Keratinocyte (primary cell): Measurements from ENCODE around the gene ALX4. TPM values are rescaled to one million over a fixed set of nuclear protein-coding genes. Genes with fewer than 3 reads are reported as not detected.

ENCODE experiments used
- DNase-seq: peaks from one replicate; pipeline ENCODE4 v3.0.0-alpha.2; 2011; ENCODE audit warnings: low read depth, missing footprints, low spot score
- FAIRE-seq: peaks from 2 replicates; lab custom pipeline; 2011; peaks lifted over from hg19 to GRCh38; lab: Jason Lieb, UNC
- H2AFZ ChIP-seq: 2 replicates; pipeline ENCODE4 v1.6.0; 2012; ENCODE audit warnings: low read length, control low read depth, inconsistent platforms; ENCODE audit not compliant: control insufficient read depth
- H3K27ac ChIP-seq: 2 replicates; pipeline ENCODE4 v1.5.1; 2011; ENCODE audit warnings: low read length; ENCODE audit not compliant: control insufficient read depth, insufficient read depth
- H3K27me3 ChIP-seq: 3 replicates; pipeline ENCODE4 v1.6.0; 2011; ENCODE audit warnings: low read length; ENCODE audit not compliant: control insufficient read depth, insufficient read depth; ENCODE audit errors: extremely low read depth
- H3K36me3 ChIP-seq, 2 experiments: 2 replicates in 1 of 2; 3 replicates in 1 of 2; pipeline ENCODE4 v1.5.1; 2011; ENCODE audit warnings: low read length in 2 of 2, mild to moderate bottlenecking in 1 of 2; ENCODE audit not compliant: control insufficient read depth in 2 of 2, insufficient read depth in 2 of 2; ENCODE audit errors: extremely low read depth in 1 of 2
- H3K4me1 ChIP-seq: 3 replicates; pipeline ENCODE4 v1.5.1; 2011; ENCODE audit warnings: low read length; ENCODE audit not compliant: control insufficient read depth, insufficient read depth; ENCODE audit errors: extremely low read depth
- H3K4me2 ChIP-seq: 3 replicates; pipeline ENCODE4 v1.6.0; 2011; ENCODE audit warnings: low read depth, low read length; ENCODE audit not compliant: control insufficient read depth, insufficient read depth; ENCODE audit errors: extremely low read depth
- H3K4me3 ChIP-seq, 3 experiments: fragments of 200-600 bp in 1 of 3; sonication (generic) in 1 of 3; 2 replicates in 2 of 3; 3 replicates in 1 of 3; pipeline ENCODE4 v1.5.1; 2011 to 2016; ENCODE audit warnings: low read length in 3 of 3, mild to moderate bottlenecking in 3 of 3, control low read depth in 2 of 3, inconsistent platforms in 1 of 3, low read depth in 1 of 3, mixed read lengths in 1 of 3, mixed run types in 1 of 3, moderate library complexity in 1 of 3; ENCODE audit not compliant: control insufficient read depth in 2 of 3, insufficient read depth in 2 of 3; ENCODE audit errors: extremely low read depth in 1 of 3
- H3K79me2 ChIP-seq: 2 replicates; pipeline ENCODE4 v1.6.0; 2012; ENCODE audit warnings: low read length; ENCODE audit not compliant: control insufficient read depth, insufficient read depth
- H3K9ac ChIP-seq: 3 replicates; pipeline ENCODE4 v1.6.0; 2011; ENCODE audit warnings: low read length; ENCODE audit not compliant: control insufficient read depth, insufficient read depth; ENCODE audit errors: extremely low read depth
- H3K9me1 ChIP-seq: 3 replicates; pipeline ENCODE4 v1.6.0; 2011; ENCODE audit warnings: low read length; ENCODE audit not compliant: control insufficient read depth, insufficient read depth; ENCODE audit errors: extremely low read depth
- H3K9me3 ChIP-seq: 2 replicates; pipeline ENCODE4 v1.5.1; 2012; ENCODE audit warnings: low read depth, low read length; ENCODE audit not compliant: control insufficient read depth
- H4K20me1 ChIP-seq: 3 replicates; pipeline ENCODE4 v1.6.0; 2011; ENCODE audit warnings: low read length; ENCODE audit not compliant: control insufficient read depth, insufficient read depth; ENCODE audit errors: extremely low read depth
- CTCF ChIP-seq, 3 experiments: IDR thresholded peaks in 1 of 3; conservative IDR thresholded peaks in 1 of 3; optimal IDR thresholded peaks in 1 of 3; 2 replicates in 2 of 3; 3 replicates in 1 of 3; pipeline versions ENCODE3 to v1.5.1; 2011; ENCODE audit warnings: low read length in 3 of 3, mild to moderate bottlenecking in 3 of 3, moderate library complexity in 2 of 3, control low read depth in 1 of 3, inconsistent platforms in 1 of 3; ENCODE audit not compliant: insufficient read depth in 2 of 3; ENCODE audit errors: extremely low read depth in 1 of 3
- EZH2 ChIP-seq: IDR thresholded peaks from one replicate; pipeline ENCODE4 v1.6.1; 2012; ENCODE audit warnings: inconsistent platforms, mild to moderate bottlenecking, low read length, moderate library complexity
- dilution Hi-C: fragments of 300-500 bp; cut with MboI; formaldehyde crosslinking; loops from one replicate; pipeline ENCODE4 v1.7.0; 2020; ENCODE audit warnings: low sequenced_read_pairs; ENCODE audit not compliant: extremely low pct_ligation_motif_present
- polyA plus RNA-seq, 5 experiments: library from polyadenylated mRNA; depleted of rRNA in 3 of 5; stranded (reverse) in 3 of 5; stranded (forward) in 1 of 5; unstranded in 1 of 5; fragments of >200 nt; gene quantifications; 1 replicate in 1 of 5; 2 replicates in 3 of 5; 3 replicates in 1 of 5; pipeline versions ENCODE4 v1.2.1 to v1.2.3, GENCODE V29; 2011 to 2012; ENCODE audit warnings: missing spikeins in 2 of 5, low read depth in 1 of 5, low replicate concordance in 1 of 5

The ALX4 gene
- polyA plus RNA-seq, 1 donor (not counting 4 experiments of a cell fraction or from before 2014, with no cell fraction given), result not detected

- no peak overlapping the region for H3K9ac ChIP-seq
- peaks cover 10% of the 10 kb centered on the region for H3K4me1 ChIP-seq
- no peaks in the 10 kb centered on the region for H3K9me1 ChIP-seq
- dilution Hi-C loops, result no loop called here
- no peak for FAIRE-seq
- DNase-seq, result no peak
- H3K4me3 ChIP-seq, result no peak overlapping the region
- H2AFZ ChIP-seq, result no peak overlapping the region
- no peak overlapping the region for H3K4me2 ChIP-seq
- no peak for TF ChIP-seq EZH2
- no peak for TF ChIP-seq CTCF (optimal IDR thresholded peaks at IDR 0.05 in 1 of 3, IDR thresholded peaks at IDR 0.05 in 1 of 3, conservative IDR thresholded peaks at IDR 0.05 in 1 of 3; ENCODE audit: extremely low read depth in 1 of 3, insufficient read depth in 2 of 3, low read length in 3 of 3)
- no peaks in the 10 kb centered on the region for H4K20me1 ChIP-seq
- no peaks in the 10 kb centered on the region for H3K79me2 ChIP-seq
- H3K27ac ChIP-seq, result no peak overlapping the region
- no peaks in the 10 kb centered on the region for H3K27me3 ChIP-seq
- peaks cover 2% of the 10 kb centered on the region for H3K9me3 ChIP-seq
- peaks cover 4% of the 10 kb centered on the region in 2 experiments for H3K36me3 ChIP-seq
These were observed 59.5 kb downstream of the ALX4 start for GRCh38 chr11:44250421-44250820.

GRCh38 chr11:44248109-44248508, 61.8 kb downstream of the ALX4 start:
- Histone ChIP-seq H4K20me1 (no peaks in the 10 kb centered on the region), H3K9ac (no peak overlapping the region), H3K9me1 (no peaks in the 10 kb centered on the region), H3K4me1 (peaks cover 6% of the 10 kb centered on the region), H3K27me3 (no peaks in the 10 kb centered on the region), H2AFZ (no peak overlapping the region), H3K36me3 (peaks cover 12 to 14% of the 10 kb centered on the region in 2 experiments), H3K4me3 (no peak overlapping the region), H3K27ac (no peak overlapping the region), H3K9me3 (peaks cover 2% of the 10 kb centered on the region), H3K79me2 (no peaks in the 10 kb centered on the region), H3K4me2 (no peak overlapping the region)
- dilution Hi-C loops, result no loop called here
- no peak for FAIRE-seq
- DNase-seq, result no peak
- no peak for TF ChIP-seq EZH2
- no peak for TF ChIP-seq CTCF (optimal IDR thresholded peaks at IDR 0.05 in 1 of 3, IDR thresholded peaks at IDR 0.05 in 1 of 3, conservative IDR thresholded peaks at IDR 0.05 in 1 of 3; ENCODE audit: extremely low read depth in 1 of 3, insufficient read depth in 2 of 3, low read length in 3 of 3)
